Hematopoietic multipotent progenitor cell treated with erythropoietin and hydrocortisone succinate and interleukin-3 and kit ligand, for 6 days (in vitro differentiated cells): ENCODE results near the gene SF3B6.
"Not testable (repeated sequence)": the region's sequence is repeated elsewhere in the genome, so short reads cannot be mapped to it uniquely, and the experiment has no call there.

Experiments
- DNase-seq: peaks from one replicate; pipeline ENCODE4 v3.0.0-alpha.2; 2015

The SF3B6 gene

GRCh38 chr2:24050041-24050979 is 25.8 kb downstream of the SF3B6 start:
- no peak for DNase-seq

- DNase-seq = peak; percentile 80
Observed at GRCh38 chr2:24049485-24050021, 26.6 kb downstream of the SF3B6 start, which contains the start of gene FKBP1B. Gene FKBP1B (plus strand): TSS chr2:24049741. CDS start chr2:24049850, 109 bp downstream.

GRCh38 chr2:24048769-24049484 is 27.2 kb downstream of the SF3B6 start:
- DNase-seq = peak; percentile 49

- no peak for DNase-seq
Observed at GRCh38 chr2:24047703-24048033, 28.5 kb downstream of the SF3B6 start.

GRCh38 chr2:24046930-24047702 is 29.0 kb downstream of the SF3B6 start, which contains the start of gene WDCP:
Gene WDCP (minus strand): TSS chr2:24047391. CDS start chr2:24039494, 7,897 bp downstream.
- peak; percentile 100 for DNase-seq

GRCh38 chr2:24046599-24046929 is 29.6 kb downstream of the SF3B6 start:
- DNase-seq = no peak

- no peak for DNase-seq
Observed at GRCh38 chr2:24045511-24046508, 30.3 kb downstream of the SF3B6 start.

GRCh38 chr2:24043133-24043532 is 33.0 kb downstream of the SF3B6 start:
- DNase-seq = not testable (repeated sequence)

GRCh38 chr2:24040511-24040910 is 35.6 kb downstream of the SF3B6 start:
- no peak for DNase-seq

- no peak for DNase-seq
Observed at GRCh38 chr2:24038786-24039499, 37.2 kb downstream of the SF3B6 start.

- DNase-seq = no peak
Observed at GRCh38 chr2:24026233-24026632, 49.9 kb downstream of the SF3B6 start.

GRCh38 chr2:24024996-24025663 is 51.0 kb downstream of the SF3B6 start:
- no peak for DNase-seq

- DNase-seq = no peak
Observed at GRCh38 chr2:24024018-24024417, 52.1 kb downstream of the SF3B6 start.

- no peak for DNase-seq
Observed at GRCh38 chr2:24022975-24023575, 53.1 kb downstream of the SF3B6 start.

GRCh38 chr2:24022324-24022974 is 53.7 kb downstream of the SF3B6 start:
- DNase-seq = no peak

- peak; percentile 70 for DNase-seq
Observed at GRCh38 chr2:24021122-24021998, 54.8 kb downstream of the SF3B6 start.

- no peak for DNase-seq
Observed at GRCh38 chr2:24020244-24020643, 55.9 kb downstream of the SF3B6 start.

- no peak for DNase-seq
Observed at GRCh38 chr2:24019729-24020128, 56.4 kb downstream of the SF3B6 start.
